ENCODE results near the gene PERM1.
"Not testable (repeated sequence)": the region's sequence is repeated elsewhere in the genome, so short reads cannot be mapped to it uniquely, and the experiment has no call there.

Gene PERM1

GRCh38 chr1:963301-963651 is 18.6 kb downstream of the PERM1 start:
- no peak for DNase-seq

GRCh38 chr1:962381-963300 is 19.3 kb downstream of the PERM1 start:
- DNase-seq, result no peak

DNA sequence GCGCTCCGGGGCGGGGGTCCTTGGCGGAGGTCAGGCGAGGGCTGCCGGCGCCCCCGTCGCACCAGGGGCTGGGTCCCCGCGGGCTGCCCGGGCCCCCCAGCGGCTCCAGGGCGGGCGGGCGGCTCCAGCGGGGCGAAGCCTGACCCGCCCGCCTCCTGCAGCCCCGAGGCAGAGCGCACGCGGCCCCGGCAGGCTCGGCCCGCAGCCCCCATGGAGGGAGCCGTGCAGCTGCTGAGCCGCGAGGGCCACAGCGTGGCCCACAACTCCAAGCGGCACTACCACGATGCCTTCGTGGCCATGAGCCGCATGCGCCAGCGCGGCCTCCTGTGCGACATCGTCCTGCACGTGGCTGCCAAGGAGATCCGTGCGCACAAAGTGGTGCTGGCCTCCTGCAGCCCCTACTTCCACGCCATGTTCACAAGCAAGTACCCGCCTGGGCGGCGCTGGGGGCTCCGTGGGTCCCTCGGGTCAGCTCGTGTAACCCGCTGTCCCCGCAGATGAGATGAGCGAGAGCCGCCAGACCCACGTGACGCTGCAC is 20.7 kb downstream of the PERM1 start:
- no peak for DNase-seq

DNA sequence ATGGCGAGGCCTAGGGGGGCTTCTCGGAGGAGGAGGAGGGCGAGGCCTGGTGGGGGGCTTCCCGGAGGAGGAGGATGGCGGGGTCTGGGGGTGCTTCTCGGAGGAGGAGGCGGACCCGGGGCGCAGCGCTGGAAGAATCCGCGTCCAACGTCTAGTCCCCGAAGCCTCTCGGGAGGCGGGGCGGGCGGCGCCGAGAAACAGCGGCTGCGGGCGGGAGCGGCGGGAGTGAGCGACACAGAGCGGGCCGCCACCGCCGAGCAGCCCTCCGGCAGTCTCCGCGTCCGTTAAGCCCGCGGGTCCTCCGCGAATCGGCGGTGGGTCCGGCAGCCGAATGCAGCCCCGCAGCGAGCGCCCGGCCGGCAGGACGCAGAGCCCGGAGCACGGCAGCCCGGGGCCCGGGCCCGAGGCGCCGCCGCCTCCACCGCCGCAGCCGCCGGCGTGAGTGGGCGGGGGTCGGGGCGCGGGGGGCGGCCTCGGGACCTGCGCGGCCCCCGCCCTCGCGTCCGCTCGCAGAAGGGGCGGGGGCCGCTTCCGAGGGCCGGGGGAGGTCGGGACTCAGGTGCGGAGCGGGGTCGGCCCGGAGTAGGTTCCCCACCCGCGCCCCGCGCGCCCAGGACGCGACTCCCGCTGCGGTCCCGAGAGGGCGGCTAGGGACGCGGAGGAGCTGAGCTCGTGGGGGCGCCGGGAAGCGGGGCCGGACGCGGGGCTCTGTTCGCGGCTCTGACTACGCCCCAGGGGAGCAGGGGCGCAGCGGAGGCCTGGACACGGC is 21.3 kb downstream of the PERM1 start, which contains the start of gene KLHL17:
Gene KLHL17, plus strand, starts transcription at position 222 of the 769 bp plus-strand sequence. Its CDS starts 110 bp downstream, at position 332.
- no peak for DNase-seq

- no peak for DNase-seq
Measured at GRCh38 chr1:959731-960362, 22.0 kb downstream of the PERM1 start.

GRCh38 chr1:958823-959730 is 22.8 kb downstream of the PERM1 start, which contains the start of gene NOC2L:
Gene NOC2L, minus strand, starts transcription at chr1:959256. Its CDS starts 16 bp downstream, at chr1:959240.
- peak; percentile 63 for DNase-seq

DNA sequence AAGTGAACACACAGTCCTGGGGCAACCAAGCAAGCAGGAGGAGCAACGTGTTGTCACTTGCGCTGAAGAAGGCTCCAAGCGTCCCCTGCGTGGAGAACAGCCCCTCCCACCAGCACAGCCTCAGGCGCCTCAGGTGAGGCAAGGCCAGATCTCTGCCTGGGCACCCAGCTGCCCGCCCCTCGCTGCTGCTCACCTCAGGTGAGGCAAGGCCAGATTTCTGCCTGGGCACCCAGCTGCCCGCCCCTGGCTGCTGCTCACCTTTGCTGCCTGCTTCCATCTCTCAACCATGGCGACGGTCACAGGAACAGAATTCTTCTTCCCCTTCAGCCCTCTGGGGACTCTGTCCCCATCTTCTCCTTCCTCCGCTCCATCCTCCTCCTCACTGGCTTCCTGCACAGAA is 25.3 kb downstream of the PERM1 start:
- no peak for DNase-seq

GRCh38 chr1:955474-955873 is 26.4 kb downstream of the PERM1 start:
- DNase-seq, result no peak

DNA sequence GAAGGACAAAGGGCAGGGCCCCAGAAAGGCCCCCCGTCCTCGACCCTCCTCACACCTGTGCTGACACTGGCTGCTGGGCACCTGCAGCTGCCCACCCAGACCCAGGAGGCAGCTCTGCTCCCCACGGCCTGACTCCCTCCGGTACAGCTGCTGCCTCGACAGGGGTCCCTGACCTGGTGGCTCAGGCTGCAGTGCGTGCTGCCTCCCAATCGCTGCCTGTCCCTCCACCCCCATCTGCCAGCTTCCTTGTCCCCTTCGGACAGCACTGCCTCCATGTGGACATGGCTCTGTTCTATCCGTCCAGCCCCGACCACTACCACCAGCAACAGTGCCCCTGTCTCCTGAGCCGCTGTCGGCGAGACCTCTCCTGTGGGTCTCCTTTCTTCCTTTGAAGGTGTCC is 27.0 kb downstream of the PERM1 start:
- DNase-seq, result no peak

- DNase-seq, result no peak
Measured at GRCh38 chr1:953524-954320, 28.2 kb downstream of the PERM1 start.

GRCh38 chr1:952603-953002 is 29.3 kb downstream of the PERM1 start:
- no peak for DNase-seq

DNA sequence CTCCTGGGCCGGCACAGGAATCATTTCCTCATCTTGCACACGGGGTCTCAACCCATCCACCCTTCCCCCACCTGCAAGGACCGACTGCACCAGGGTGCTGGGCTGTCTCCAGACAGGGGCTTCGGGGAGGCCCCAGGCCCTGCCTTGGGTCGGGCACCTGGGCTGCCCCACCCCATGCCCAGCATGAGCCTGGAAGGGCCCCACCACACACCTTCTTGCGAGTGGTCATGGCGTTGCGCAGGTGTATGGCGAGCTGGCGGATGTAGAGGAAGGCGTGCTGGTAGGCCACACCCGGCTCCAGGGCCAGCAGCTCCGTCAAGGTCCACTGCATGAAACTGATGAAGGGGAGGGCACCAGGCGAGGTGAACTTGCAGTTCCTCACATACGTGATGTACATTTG is 29.7 kb downstream of the PERM1 start:
- DNase-seq, result no peak

- DNase-seq, result no peak
Measured at GRCh38 chr1:951364-951763, 30.5 kb downstream of the PERM1 start.

DNA sequence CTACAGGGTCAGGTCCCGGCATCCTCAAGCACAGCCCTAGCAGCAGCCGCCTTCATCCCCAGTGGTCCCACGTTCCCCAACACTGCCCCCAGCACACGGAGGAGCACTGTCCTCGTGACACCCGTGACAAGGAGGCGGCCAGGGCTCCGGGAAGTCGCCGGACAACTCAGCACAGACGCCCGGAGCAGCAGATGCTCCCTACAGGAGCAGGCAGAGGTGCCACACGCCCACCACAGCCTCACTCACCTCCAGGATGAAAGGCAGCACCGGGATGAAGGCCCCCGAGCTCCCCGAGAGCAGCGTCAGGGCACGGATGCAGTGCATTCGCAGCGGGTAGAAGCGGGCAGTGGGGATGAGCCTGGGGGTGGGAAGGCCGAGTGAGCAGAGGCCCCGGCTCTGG is 31.0 kb downstream of the PERM1 start:
- DNase-seq, result no peak

DNA sequence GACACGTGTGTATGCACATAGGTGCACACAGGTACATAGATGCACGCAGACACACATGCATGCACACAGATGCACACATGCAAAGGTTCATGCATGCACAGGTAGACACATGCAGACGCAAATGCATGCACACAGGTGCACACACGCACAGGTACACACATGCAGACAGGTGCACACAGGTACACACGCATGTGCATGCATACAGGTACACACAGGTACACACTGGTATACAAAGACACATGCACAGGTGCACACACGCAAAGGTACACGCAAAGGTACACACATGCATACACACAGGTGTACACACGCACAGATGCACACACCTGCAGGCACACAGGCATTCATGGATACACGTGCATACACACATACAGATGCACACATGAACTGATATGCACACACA is 31.6 kb downstream of the PERM1 start:
- no peak for DNase-seq

GRCh38 chr1:947958-948357 is 33.9 kb downstream of the PERM1 start:
- DNase-seq, result no peak

GRCh38 chr1:946811-947210 is 35.1 kb downstream of the PERM1 start:
- DNase-seq, result not testable (repeated sequence)

GRCh38 chr1:945688-946556 is 36.0 kb downstream of the PERM1 start:
- DNase-seq, result no peak

DNA sequence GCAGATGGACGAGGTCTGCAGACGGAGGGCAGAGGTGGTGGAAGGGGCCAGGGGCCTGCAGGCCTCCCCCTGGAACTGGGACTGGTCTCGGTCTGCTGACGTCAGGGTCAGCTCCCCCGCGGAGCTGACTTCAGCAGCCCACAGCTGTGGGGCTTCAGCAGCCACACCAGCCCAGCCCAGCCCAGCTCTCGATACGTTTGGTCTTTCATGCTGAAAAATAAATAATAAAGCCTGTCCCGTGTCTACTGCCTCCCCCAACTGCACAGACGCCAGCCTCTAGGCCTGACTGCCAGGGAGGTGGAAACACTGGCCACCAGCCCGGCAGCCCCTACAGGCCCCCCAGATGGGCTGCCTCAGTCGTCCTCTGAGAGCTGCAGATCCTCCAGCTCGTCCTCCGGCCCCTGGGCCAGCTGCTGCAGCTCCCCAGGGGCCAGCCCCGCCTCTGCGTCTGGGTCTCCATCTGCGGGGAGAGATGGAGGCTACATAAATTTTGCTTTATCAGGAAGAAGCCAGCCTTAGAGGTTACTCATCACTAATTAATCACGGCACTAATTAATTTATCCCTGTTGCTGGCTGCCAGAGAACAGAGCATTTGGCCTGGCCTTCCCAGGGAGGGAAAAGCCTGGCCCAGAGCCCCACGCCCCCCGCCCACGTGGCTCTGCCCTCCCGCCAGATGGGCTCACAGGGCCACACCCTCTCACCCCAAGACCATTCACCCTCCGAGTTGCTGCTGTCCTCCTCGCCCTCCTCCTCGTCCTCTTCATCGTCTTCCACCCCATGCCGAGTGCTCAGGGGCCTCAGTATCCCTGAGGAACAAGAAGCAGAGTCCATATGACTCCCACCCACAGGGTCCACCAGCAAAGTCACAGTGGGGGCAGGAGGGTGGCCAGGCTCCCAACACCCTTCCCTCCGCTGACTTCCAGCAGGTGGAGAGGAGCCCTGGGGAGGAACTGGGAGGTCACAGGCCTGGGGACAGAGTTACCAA is 37.3 kb downstream of the PERM1 start:
- DNase-seq, result no peak

All from NCI-H1092 treated with DMSO at 0.1 percent for 48 hours (cell line).